GM23248 (cell line): ENCODE results near the gene RNF180.

Experiments
- EZH2 ChIP-seq: fragments of 200-600 bp; sonication (generic); IDR thresholded peaks from 2 replicates; pipeline ENCODE4 v1.6.1; 2018; ENCODE audit warnings: antibody characterized with exemption, mild to moderate bottlenecking; ENCODE audit not compliant: insufficient read depth, poor library complexity, severe bottlenecking
- EZH2phosphoT487 ChIP-seq: fragments of 200-600 bp; sonication (generic); IDR thresholded peaks from 2 replicates; pipeline ENCODE4 v1.6.1; 2018; ENCODE audit warnings: antibody characterized with exemption, moderate library complexity, mild to moderate bottlenecking, low read depth; ENCODE audit not compliant: insufficient read depth

- no peak for TF ChIP-seq EZH2phosphoT487
- TF ChIP-seq EZH2, result no peak
Observed at GRCh38 chr5:64199425-64199824, 33.8 kb downstream of the RNF180 start.
